22Rv1 (cell line): ENCODE results near the gene SFSWAP.

Source experiments
- ZFX ChIP-seq: fragments of 450-650 bp; IDR thresholded peaks from 2 replicates; pipeline ENCODE4 v1.6.1; 2017; ENCODE audit warnings: antibody characterized with exemption, borderline replicate concordance
- TF ChIP-seq, protein P1 (sequence below): fragments of 450-650 bp; IDR thresholded peaks from 2 replicates; pipeline ENCODE4 v1.5.1; 2017; ENCODE audit warnings: mild to moderate bottlenecking

DNA sequence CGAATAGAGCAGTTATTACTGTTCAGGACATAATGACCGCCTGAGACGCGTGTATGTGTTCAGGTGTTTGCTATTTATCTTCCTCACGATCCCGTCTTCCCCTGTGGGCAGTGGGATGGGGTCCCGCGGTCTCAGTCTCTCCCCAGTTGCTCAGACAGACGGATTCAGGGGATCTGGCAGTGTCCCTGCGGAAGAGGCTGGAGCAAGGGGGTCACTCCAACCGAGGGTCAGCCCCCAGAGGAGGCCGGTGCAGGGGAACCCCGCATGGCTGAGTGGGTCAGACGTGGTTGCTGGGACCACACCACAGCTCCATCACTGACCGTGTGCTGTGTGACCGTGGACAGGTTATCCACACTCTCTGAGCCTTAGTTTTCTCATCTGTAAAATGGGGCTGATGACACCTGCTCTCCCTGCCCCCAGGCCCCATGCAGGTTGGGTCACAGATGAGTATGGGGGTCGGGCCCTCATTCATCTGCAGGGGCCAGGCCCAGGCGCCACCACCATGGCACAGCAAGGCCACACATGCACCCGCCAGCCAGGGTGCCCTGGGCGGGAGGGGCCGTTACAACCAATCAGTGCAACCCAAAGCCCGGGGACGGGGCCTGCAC lies 122.5 kb downstream of the SFSWAP start:
- TF ChIP-seq, protein P1, sequence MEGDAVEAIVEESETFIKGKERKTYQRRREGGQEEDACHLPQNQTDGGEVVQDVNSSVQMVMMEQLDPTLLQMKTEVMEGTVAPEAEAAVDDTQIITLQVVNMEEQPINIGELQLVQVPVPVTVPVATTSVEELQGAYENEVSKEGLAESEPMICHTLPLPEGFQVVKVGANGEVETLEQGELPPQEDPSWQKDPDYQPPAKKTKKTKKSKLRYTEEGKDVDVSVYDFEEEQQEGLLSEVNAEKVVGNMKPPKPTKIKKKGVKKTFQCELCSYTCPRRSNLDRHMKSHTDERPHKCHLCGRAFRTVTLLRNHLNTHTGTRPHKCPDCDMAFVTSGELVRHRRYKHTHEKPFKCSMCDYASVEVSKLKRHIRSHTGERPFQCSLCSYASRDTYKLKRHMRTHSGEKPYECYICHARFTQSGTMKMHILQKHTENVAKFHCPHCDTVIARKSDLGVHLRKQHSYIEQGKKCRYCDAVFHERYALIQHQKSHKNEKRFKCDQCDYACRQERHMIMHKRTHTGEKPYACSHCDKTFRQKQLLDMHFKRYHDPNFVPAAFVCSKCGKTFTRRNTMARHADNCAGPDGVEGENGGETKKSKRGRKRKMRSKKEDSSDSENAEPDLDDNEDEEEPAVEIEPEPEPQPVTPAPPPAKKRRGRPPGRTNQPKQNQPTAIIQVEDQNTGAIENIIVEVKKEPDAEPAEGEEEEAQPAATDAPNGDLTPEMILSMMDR, result no peak
- TF ChIP-seq ZFX, result no peak
